NCI-H1105 treated with DMSO at 0.1 percent for 48 hours (cell line): Measurements from ENCODE around the gene OXT.
"Not testable (repeated sequence)": the region's sequence is repeated elsewhere in the genome, so short reads cannot be mapped to it uniquely, and the experiment has no call there.

ENCODE experiments used
- DNase-seq: peaks from one replicate; lab custom pipeline; 2025; lab: John Stamatoyannopoulos, UW

The OXT gene

GRCh38 chr20:3047486-3048419 is 23.7 kb upstream of the OXT start:
- DNase-seq, result no peak

- no peak for DNase-seq
Measured at GRCh38 chr20:3051385-3052019, 19.9 kb upstream of the OXT start.

DNA sequence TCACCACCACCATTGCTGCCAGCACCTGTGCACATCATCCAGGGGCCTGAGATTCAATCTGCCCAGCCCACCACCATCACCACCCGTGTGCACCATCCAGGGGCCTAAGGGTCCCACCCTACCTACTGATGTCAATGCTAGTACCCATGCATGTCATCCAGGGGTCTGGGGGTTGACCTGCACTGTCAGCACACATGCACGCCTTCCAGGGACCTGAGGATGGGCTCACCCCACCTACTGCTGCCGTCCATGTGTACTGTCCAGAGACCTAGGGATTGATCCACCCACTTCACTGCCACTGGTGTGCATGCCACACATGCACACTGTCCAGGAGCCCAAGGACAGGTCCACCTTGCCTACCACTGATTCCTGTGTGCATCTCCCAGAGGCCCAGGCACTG is 11.9 kb upstream of the OXT start:
- DNase-seq, result no peak

GRCh38 chr20:3064119-3064518 is 7.3 kb upstream of the OXT start:
- not testable (repeated sequence) for DNase-seq

GRCh38 chr20:3067139-3068014 is 4.0 kb upstream of the OXT start:
- no peak for DNase-seq

GRCh38 chr20:3068075-3068474 is 3.3 kb upstream of the OXT start:
- DNase-seq, result no peak

- peak; percentile 14 for DNase-seq
Measured at GRCh38 chr20:3068986-3069900, 2.2 kb upstream of the OXT start.

GRCh38 chr20:3070725-3071124 is 695 bp upstream of the OXT start:
- DNase-seq, result no peak

- no peak for DNase-seq
Measured at GRCh38 chr20:3071266-3071609, 182 bp upstream of the OXT start.

DNA sequence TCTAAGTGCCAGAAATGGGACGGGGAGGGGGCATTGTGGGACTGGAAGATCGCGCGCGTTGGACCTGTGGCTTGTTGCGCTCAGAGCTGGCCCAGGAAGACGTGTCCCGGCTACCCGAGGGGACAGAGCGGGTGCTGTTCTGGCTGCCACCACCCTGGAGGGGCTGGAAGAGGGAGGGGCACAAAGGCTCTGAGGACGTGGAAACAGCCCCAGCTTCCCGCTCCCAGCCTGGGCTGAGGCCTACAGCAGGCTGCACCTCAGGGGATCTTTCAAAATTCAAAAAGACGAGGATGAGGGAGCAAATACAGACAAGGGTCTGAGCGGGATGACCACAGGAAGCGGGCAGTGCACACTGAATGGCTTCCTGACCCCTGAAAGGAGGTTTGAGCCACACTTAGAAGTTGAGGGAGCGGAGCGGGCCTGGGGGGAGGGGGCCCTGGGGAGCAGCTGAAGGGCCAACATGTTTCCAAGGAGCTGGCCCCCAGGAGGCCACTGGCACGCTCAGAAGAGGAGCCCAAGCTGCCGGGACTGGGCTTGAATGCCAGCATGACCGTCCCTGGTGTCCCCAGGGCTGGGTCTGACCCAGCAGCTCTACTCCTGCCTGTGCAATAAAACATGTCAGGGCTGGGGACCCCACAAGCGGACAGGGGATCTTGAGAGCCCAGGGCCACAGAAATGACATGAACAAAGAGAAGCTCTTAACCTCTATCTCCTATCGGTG is 1.3 kb downstream of the OXT start:
- no peak for DNase-seq

DNA sequence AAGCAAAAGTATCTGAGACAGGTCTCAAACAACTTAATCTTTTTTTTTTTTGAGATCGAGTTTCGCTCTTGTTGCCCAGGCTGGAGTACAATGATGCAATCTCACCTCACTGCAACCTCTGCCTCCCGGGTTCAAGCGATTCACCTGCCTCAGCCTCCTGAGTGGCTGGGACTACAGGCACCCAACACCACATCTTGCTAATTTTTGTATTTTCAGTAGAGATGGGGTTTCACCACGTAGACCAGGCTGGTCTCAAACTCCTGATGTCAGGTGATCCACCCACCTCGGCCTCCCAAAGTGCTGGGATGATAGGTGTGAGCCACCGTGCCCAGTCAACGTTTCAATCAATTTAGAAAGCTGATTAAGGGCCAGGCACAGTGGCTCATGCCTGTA is 1.8 kb downstream of the OXT start:
- DNase-seq, result not testable (repeated sequence)

DNA sequence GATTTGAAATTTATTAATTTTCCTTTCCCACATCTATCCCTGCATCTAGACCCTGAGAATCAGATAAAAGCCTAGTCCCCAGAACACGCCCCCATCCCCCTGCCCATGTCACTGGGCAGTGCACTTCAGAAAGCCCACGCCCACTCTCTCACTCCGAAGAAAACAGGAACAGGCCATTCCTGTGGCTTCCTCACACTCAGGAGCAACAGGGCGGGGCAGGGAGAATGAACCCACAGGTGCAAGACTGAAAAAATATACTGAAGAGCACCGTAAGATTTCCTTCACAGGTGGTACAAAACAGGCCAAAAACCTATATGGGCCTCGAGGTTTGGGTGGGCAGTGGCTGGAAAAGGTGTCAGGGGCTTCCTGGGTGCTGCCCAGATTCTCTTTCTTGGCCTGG is 3.4 kb downstream of the OXT start:
- DNase-seq, result no peak

DNA sequence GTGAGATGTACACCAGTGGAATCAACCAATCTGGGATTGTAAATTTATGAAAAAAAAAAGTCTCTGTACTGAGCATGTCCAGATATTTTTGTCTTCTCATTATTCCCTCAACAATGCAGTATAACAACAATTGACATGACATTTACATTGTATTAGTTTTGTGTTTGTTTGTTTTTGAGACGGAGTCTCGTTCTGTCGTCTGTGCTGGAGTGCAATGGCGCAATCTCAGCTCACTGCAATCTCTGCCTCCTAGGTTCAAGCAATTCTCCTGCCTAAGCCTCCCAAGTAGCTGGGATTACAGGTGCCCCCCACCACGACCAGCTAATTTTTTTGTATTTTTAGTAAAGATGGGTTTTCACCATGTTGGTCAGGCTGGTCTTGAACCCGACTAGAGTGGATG is 3.9 kb downstream of the OXT start:
- DNase-seq, result not testable (repeated sequence)

GRCh38 chr20:3077618-3078134 is 6.3 kb downstream of the OXT start:
- no peak for DNase-seq

- no peak for DNase-seq
Measured at GRCh38 chr20:3080939-3081388, 9.5 kb downstream of the OXT start.

- DNase-seq, result no peak
Measured at GRCh38 chr20:3081641-3082040, 10.2 kb downstream of the OXT start.

DNA sequence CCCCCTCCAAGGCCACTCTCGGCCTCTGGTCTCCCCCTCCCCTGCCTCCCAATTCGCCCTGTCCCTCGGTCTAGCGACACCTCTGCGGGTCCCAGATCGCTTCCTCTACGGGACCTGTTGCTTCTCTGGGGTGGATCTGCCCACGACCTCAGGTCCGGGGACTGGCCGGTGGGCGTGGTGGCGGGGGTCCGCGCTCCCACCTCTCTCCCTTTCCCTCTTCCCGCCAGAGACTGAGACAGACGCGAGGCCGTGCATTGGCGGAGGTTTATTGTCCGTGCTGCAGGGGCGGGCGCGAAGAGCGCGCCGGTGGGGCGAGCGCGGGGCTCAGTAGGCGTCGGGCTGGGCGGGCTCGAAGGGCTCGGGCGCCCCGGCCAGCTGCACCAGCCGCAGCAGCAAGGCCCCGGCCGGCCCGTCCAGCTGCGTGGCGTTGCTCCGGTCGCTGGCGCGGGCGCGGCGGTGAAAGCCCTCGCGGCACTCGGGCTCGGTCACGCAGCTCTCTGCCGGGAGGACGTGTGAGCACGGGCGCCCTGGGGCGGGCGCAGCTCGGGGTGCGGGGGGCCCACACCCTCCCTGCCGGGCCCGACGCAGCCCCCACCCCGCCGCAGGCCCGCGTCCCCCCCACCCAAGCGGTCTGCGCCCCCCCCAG is 11.0 kb downstream of the OXT start:
- DNase-seq, result no peak

DNA sequence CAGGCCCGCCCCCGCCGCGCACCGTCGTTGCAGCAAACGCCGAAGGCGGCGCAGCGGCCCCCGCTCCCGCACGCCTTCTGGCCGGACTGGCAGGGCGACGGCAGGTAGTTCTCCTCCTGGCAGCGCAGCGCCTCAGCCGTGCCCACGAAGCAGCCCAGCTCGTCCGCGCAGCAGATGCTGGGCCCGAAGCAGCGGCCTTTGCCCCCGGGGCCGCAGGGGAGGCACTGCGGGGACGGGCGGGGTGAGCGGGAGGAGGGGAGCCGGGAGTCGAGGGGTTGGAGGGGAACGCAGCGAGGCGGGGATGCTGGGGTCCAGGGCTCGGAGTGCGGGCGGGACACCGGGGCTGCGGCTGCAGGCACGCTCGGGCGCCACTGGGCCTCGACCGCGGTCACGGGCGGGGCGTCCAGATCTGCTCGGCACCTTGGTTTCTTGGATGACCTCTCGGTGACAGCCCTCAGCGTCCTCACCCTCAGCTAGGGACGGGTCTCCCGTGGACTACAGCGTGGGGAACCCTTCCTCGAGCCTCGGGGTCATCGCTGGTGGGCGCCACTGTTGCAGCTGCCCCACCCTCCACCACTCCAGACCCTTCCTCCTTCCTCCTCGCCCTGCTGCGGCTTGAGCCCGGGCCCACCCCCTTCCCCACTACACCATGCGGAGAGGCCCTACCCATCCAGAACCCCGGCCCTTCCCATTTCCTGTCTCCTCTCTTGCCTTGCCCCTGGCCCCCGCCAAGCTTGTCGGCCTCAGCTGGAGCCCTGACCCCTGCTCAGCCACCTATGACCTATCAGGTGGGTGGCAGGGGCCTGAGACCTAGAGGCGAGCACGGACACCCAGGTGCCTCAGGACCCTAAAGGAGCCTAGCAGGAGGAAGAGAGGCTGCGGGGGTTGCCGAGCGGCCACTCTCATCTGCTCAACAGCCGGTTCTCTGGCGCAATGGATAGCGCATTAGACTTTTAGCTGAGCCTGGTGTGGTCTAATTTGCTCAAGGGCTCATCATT is 11.8 kb downstream of the OXT start:
- DNase-seq, result no peak
